HEK293 (cell line): ENCODE results near the gene PAX2.

Experiments used
- AEBP2 ChIP-seq: fragments of 450-650 bp; formaldehyde crosslinking; IDR thresholded peaks from 2 replicates; pipeline ENCODE4 v1.5.1; 2016; ENCODE audit warnings: missing biosample characterization, missing genetic modification characterization, borderline replicate concordance
- BCL11A ChIP-seq: fragments of 450-650 bp; formaldehyde crosslinking; IDR thresholded peaks from 2 replicates; pipeline ENCODE4 v1.5.1; 2016; ENCODE audit warnings: low read depth, missing biosample characterization, missing genetic modification characterization
- EGR2 ChIP-seq: fragments of 450-650 bp; formaldehyde crosslinking; IDR thresholded peaks from 2 replicates; pipeline ENCODE4 v1.5.1; 2016; ENCODE audit warnings: low read depth, missing biosample characterization, missing genetic modification characterization
- GLIS2 ChIP-seq: fragments of 450-650 bp; formaldehyde crosslinking; IDR thresholded peaks from 2 replicates; pipeline ENCODE4 v1.5.1; 2016; ENCODE audit warnings: missing biosample characterization, missing genetic modification characterization
- IKZF3 ChIP-seq: fragments of 450-650 bp; IDR thresholded peaks from 2 replicates; pipeline ENCODE4 v1.5.0; 2018; ENCODE audit warnings: missing biosample characterization, mild to moderate bottlenecking, missing genetic modification characterization, moderate library complexity
- KLF8 ChIP-seq: fragments of 450-650 bp; formaldehyde crosslinking; IDR thresholded peaks from 2 replicates; pipeline ENCODE4 v1.5.1; 2016; ENCODE audit warnings: missing biosample characterization, missing genetic modification characterization
- MYNN ChIP-seq: fragments of 450-650 bp; formaldehyde crosslinking; IDR thresholded peaks from 2 replicates; pipeline ENCODE4 v1.5.1; 2016; ENCODE audit warnings: missing biosample characterization, missing genetic modification characterization, borderline replicate concordance
- MZF1 ChIP-seq: fragments of 450-650 bp; formaldehyde crosslinking; IDR thresholded peaks from 2 replicates; pipeline ENCODE4 v1.5.1; 2017; ENCODE audit warnings: missing biosample characterization, missing genetic modification characterization, borderline replicate concordance
- SP7 ChIP-seq: fragments of 450-650 bp; formaldehyde crosslinking; IDR thresholded peaks from 2 replicates; pipeline ENCODE4 v1.5.1; 2016; ENCODE audit warnings: missing biosample characterization, missing genetic modification characterization
- ZBTB1 ChIP-seq: fragments of 450-650 bp; formaldehyde crosslinking; IDR thresholded peaks from 2 replicates; pipeline ENCODE4 v1.5.1; 2016; ENCODE audit warnings: missing biosample characterization, missing genetic modification characterization
- ZBTB21 ChIP-seq: fragments of 450-650 bp; formaldehyde crosslinking; IDR thresholded peaks from 2 replicates; pipeline ENCODE4 v1.5.1; 2017; ENCODE audit warnings: missing biosample characterization, missing genetic modification characterization
- ZFP41 ChIP-seq: fragments of 450-650 bp; formaldehyde crosslinking; IDR thresholded peaks from 2 replicates; pipeline ENCODE4 v1.5.1; 2016; ENCODE audit warnings: missing biosample characterization, missing genetic modification characterization, borderline replicate concordance
- ZFP69B ChIP-seq: fragments of 450-650 bp; formaldehyde crosslinking; IDR thresholded peaks from 2 replicates; pipeline ENCODE4 v1.5.1; 2016; ENCODE audit warnings: missing biosample characterization, missing genetic modification characterization
- ZNF132 ChIP-seq: fragments of 450-650 bp; formaldehyde crosslinking; IDR thresholded peaks from 2 replicates; pipeline ENCODE4 v1.5.1; 2017; ENCODE audit warnings: missing biosample characterization, missing genetic modification characterization, borderline replicate concordance
- ZNF138 ChIP-seq: fragments of 450-650 bp; formaldehyde crosslinking; IDR thresholded peaks from 2 replicates; pipeline ENCODE4 v1.5.1; 2016; ENCODE audit warnings: missing biosample characterization, missing genetic modification characterization, borderline replicate concordance
- ZNF157 ChIP-seq: fragments of 450-650 bp; formaldehyde crosslinking; IDR thresholded peaks from 2 replicates; pipeline ENCODE4 v1.5.1; 2016; ENCODE audit warnings: missing biosample characterization, missing genetic modification characterization
- ZNF174 ChIP-seq: fragments of 450-650 bp; formaldehyde crosslinking; IDR thresholded peaks from 2 replicates; pipeline ENCODE4 v1.5.0; 2017; ENCODE audit warnings: missing biosample characterization, mild to moderate bottlenecking, missing genetic modification characterization
- ZNF175 ChIP-seq: fragments of 450-650 bp; formaldehyde crosslinking; IDR thresholded peaks from 2 replicates; pipeline ENCODE4 v1.5.1; 2016; ENCODE audit warnings: missing biosample characterization, missing genetic modification characterization
- ZNF19 ChIP-seq: fragments of 450-650 bp; formaldehyde crosslinking; IDR thresholded peaks from 2 replicates; pipeline ENCODE4; 2016; ENCODE audit warnings: missing biosample characterization, missing genetic modification characterization, low read depth
- ZNF266 ChIP-seq: fragments of 450-650 bp; formaldehyde crosslinking; IDR thresholded peaks from 2 replicates; pipeline ENCODE4 v1.5.1; 2016; ENCODE audit warnings: missing biosample characterization, missing genetic modification characterization, low read depth
- ZNF292 ChIP-seq: fragments of 450-650 bp; formaldehyde crosslinking; IDR thresholded peaks from 2 replicates; pipeline ENCODE4 v1.5.1; 2016; ENCODE audit warnings: low read depth, missing biosample characterization, missing genetic modification characterization, borderline replicate concordance
- ZNF394 ChIP-seq: fragments of 450-650 bp; formaldehyde crosslinking; IDR thresholded peaks from 2 replicates; pipeline ENCODE4 v1.5.1; 2016; ENCODE audit warnings: missing biosample characterization, missing genetic modification characterization, mild to moderate bottlenecking, moderate library complexity, borderline replicate concordance
- ZNF426 ChIP-seq: fragments of 450-650 bp; formaldehyde crosslinking; IDR thresholded peaks from 2 replicates; pipeline ENCODE4 v1.5.1; 2017; ENCODE audit warnings: missing biosample characterization, missing genetic modification characterization, mild to moderate bottlenecking, inconsistent platforms, moderate library complexity
- ZNF529 ChIP-seq: fragments of 450-650 bp; formaldehyde crosslinking; IDR thresholded peaks from 2 replicates; pipeline ENCODE4 v1.5.1; 2017; ENCODE audit warnings: missing genetic modification characterization, missing biosample characterization; ENCODE audit not compliant: insufficient replicate concordance
- ZNF558 ChIP-seq: fragments of 450-650 bp; formaldehyde crosslinking; IDR thresholded peaks from 2 replicates; pipeline ENCODE4 v1.5.1; 2016; ENCODE audit warnings: missing biosample characterization, missing genetic modification characterization
- ZNF561 ChIP-seq: fragments of 450-650 bp; IDR thresholded peaks from 2 replicates; pipeline ENCODE4 v1.5.1; 2018; ENCODE audit warnings: missing biosample characterization, missing genetic modification characterization, borderline replicate concordance
- ZNF623 ChIP-seq: fragments of 450-650 bp; formaldehyde crosslinking; IDR thresholded peaks from 2 replicates; pipeline ENCODE4 v1.5.1; 2016; ENCODE audit warnings: missing biosample characterization, missing genetic modification characterization
- ZNF677 ChIP-seq: fragments of 450-650 bp; IDR thresholded peaks from 2 replicates; pipeline ENCODE4 v1.5.0; 2018; ENCODE audit warnings: missing biosample characterization, mild to moderate bottlenecking, missing genetic modification characterization, moderate library complexity
- ZNF701 ChIP-seq: fragments of 450-650 bp; formaldehyde crosslinking; IDR thresholded peaks from 2 replicates; pipeline ENCODE4 v1.5.1; 2016; ENCODE audit warnings: missing biosample characterization, missing genetic modification characterization
- ZNF707 ChIP-seq: fragments of 450-650 bp; formaldehyde crosslinking; IDR thresholded peaks from 2 replicates; pipeline ENCODE4 v1.5.1; 2016; ENCODE audit warnings: missing biosample characterization, missing genetic modification characterization
- ZNF792 ChIP-seq: fragments of 450-650 bp; formaldehyde crosslinking; IDR thresholded peaks from 2 replicates; pipeline ENCODE4 v1.5.1; 2016; ENCODE audit warnings: missing biosample characterization, missing genetic modification characterization
- ZNF830 ChIP-seq: fragments of 450-650 bp; IDR thresholded peaks from 2 replicates; pipeline ENCODE4 v1.5.0; 2018; ENCODE audit warnings: missing biosample characterization, missing genetic modification characterization, low read depth, mild to moderate bottlenecking, moderate library complexity
- ZXDB ChIP-seq: fragments of 450-650 bp; formaldehyde crosslinking; IDR thresholded peaks from 2 replicates; pipeline ENCODE4 v1.5.1; 2016; ENCODE audit warnings: missing biosample characterization, missing genetic modification characterization
- TF ChIP-seq, protein P1 (sequence below): fragments of 450-650 bp; formaldehyde crosslinking; IDR thresholded peaks from 2 replicates; pipeline ENCODE4 v1.5.1; 2016; ENCODE audit warnings: missing biosample characterization, missing genetic modification characterization
- TF ChIP-seq, protein P2 (sequence below): fragments of 450-650 bp; formaldehyde crosslinking; IDR thresholded peaks from 2 replicates; pipeline ENCODE4 v1.5.1; 2016; ENCODE audit warnings: missing biosample characterization, missing genetic modification characterization
- TF ChIP-seq, protein P3 (sequence below): fragments of 450-650 bp; formaldehyde crosslinking; IDR thresholded peaks from 2 replicates; pipeline ENCODE4 v1.5.1; 2016; ENCODE audit warnings: missing biosample characterization, missing genetic modification characterization

PAX2 gene

GRCh38 chr10:100744136-100744986, 1.0 kb upstream of the PAX2 start (continued):
- TF ChIP-seq GLIS2 (peak; percentile 84), ZNF529 (tag by site-specific recombination) (no peak), ZXDB (tag by site-specific recombination) (peak; percentile 53), ZNF174 (tag by site-specific recombination) (no peak), ZNF394 (peak; percentile 61; the same call in 1 of the 2 replicates), ZNF157 (tag by site-specific recombination) (no peak), IKZF3 (tag by site-specific recombination) (no peak), ZNF138 (tag by site-specific recombination) (no peak), ZNF175 (tag by site-specific recombination) (no peak), MZF1 (tag by site-specific recombination) (peak; percentile 59; the same call in 1 of the 2 replicates), ZBTB1 (tag by site-specific recombination) (no peak), ZNF19 (no peak), ZFP69B (tag by site-specific recombination) (peak; percentile 81), ZNF558 (tag by site-specific recombination) (no peak), MYNN (tag by site-specific recombination) (no peak), KLF8 (tag by site-specific recombination) (no peak; the same call in 1 of the 2 replicates), SP7 (tag by site-specific recombination) (peak; percentile 83), AEBP2 (no peak), ZNF623 (tag by site-specific recombination) (no peak), ZNF792 (no peak), ZNF426 (tag by site-specific recombination) (no peak), ZNF707 (tag by site-specific recombination) (no peak), ZFP41 (no peak), ZNF677 (tag by site-specific recombination) (no peak), ZNF561 (tag by site-specific recombination) (peak; percentile 29; the same call in 1 of the 2 replicates), ZNF132 (tag by site-specific recombination) (no peak), ZBTB21 (tag by site-specific recombination) (no peak), ZNF266 (no peak), ZNF292 (tag by site-specific recombination) (no peak), ZNF701 (tag by site-specific recombination) (no peak), BCL11A (tag by site-specific recombination) (peak; percentile 64; the same call in 1 of the 2 replicates), EGR2 (peak; percentile 79), ZNF830 (tag by site-specific recombination) (no peak)
- TF ChIP-seq, protein P1, sequence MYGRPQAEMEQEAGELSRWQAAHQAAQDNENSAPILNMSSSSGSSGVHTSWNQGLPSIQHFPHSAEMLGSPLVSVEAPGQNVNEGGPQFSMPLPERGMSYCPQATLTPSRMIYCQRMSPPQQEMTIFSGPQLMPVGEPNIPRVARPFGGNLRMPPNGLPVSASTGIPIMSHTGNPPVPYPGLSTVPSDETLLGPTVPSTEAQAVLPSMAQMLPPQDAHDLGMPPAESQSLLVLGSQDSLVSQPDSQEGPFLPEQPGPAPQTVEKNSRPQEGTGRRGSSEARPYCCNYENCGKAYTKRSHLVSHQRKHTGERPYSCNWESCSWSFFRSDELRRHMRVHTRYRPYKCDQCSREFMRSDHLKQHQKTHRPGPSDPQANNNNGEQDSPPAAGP: peak; percentile 42
- TF ChIP-seq, protein P2, sequence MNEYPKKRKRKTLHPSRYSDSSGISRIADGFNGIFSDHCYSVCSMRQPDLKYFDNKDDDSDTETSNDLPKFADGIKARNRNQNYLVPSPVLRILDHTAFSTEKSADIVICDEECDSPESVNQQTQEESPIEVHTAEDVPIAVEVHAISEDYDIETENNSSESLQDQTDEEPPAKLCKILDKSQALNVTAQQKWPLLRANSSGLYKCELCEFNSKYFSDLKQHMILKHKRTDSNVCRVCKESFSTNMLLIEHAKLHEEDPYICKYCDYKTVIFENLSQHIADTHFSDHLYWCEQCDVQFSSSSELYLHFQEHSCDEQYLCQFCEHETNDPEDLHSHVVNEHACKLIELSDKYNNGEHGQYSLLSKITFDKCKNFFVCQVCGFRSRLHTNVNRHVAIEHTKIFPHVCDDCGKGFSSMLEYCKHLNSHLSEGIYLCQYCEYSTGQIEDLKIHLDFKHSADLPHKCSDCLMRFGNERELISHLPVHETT (tag by site-specific recombination): 0 out of 2 replicates have a peak, but pooled peaks have one; percentile 41
- TF ChIP-seq, protein P3, sequence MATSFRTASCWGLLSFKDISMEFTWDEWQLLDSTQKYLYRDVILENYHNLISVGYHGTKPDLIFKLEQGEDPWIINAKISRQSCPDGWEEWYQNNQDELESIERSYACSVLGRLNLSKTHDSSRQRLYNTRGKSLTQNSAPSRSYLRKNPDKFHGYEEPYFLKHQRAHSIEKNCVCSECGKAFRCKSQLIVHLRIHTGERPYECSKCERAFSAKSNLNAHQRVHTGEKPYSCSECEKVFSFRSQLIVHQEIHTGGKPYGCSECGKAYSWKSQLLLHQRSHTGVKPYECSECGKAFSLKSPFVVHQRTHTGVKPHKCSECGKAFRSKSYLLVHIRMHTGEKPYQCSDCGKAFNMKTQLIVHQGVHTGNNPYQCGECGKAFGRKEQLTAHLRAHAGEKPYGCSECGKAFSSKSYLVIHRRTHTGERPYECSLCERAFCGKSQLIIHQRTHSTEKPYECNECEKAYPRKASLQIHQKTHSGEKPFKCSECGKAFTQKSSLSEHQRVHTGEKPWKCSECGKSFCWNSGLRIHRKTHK (tag by site-specific recombination): no peak
